NCI-H82 treated with DMSO at 0.1 percent for 48 hours (cell line): ENCODE data around the gene LRRK1.
A peak's percentile ranks its signal among the peaks of the same experiment; 100 is the strongest.

Experiments
- DNase-seq: peaks from one replicate; lab custom pipeline; 2025; ENCODE audit not compliant: unreplicated experiment; lab: John Stamatoyannopoulos, UW

LRRK1 gene, protein sequence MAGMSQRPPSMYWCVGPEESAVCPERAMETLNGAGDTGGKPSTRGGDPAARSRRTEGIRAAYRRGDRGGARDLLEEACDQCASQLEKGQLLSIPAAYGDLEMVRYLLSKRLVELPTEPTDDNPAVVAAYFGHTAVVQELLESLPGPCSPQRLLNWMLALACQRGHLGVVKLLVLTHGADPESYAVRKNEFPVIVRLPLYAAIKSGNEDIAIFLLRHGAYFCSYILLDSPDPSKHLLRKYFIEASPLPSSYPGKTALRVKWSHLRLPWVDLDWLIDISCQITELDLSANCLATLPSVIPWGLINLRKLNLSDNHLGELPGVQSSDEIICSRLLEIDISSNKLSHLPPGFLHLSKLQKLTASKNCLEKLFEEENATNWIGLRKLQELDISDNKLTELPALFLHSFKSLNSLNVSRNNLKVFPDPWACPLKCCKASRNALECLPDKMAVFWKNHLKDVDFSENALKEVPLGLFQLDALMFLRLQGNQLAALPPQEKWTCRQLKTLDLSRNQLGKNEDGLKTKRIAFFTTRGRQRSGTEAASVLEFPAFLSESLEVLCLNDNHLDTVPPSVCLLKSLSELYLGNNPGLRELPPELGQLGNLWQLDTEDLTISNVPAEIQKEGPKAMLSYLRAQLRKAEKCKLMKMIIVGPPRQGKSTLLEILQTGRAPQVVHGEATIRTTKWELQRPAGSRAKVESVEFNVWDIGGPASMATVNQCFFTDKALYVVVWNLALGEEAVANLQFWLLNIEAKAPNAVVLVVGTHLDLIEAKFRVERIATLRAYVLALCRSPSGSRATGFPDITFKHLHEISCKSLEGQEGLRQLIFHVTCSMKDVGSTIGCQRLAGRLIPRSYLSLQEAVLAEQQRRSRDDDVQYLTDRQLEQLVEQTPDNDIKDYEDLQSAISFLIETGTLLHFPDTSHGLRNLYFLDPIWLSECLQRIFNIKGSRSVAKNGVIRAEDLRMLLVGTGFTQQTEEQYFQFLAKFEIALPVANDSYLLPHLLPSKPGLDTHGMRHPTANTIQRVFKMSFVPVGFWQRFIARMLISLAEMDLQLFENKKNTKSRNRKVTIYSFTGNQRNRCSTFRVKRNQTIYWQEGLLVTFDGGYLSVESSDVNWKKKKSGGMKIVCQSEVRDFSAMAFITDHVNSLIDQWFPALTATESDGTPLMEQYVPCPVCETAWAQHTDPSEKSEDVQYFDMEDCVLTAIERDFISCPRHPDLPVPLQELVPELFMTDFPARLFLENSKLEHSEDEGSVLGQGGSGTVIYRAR (N-terminal part only)

DNA sequence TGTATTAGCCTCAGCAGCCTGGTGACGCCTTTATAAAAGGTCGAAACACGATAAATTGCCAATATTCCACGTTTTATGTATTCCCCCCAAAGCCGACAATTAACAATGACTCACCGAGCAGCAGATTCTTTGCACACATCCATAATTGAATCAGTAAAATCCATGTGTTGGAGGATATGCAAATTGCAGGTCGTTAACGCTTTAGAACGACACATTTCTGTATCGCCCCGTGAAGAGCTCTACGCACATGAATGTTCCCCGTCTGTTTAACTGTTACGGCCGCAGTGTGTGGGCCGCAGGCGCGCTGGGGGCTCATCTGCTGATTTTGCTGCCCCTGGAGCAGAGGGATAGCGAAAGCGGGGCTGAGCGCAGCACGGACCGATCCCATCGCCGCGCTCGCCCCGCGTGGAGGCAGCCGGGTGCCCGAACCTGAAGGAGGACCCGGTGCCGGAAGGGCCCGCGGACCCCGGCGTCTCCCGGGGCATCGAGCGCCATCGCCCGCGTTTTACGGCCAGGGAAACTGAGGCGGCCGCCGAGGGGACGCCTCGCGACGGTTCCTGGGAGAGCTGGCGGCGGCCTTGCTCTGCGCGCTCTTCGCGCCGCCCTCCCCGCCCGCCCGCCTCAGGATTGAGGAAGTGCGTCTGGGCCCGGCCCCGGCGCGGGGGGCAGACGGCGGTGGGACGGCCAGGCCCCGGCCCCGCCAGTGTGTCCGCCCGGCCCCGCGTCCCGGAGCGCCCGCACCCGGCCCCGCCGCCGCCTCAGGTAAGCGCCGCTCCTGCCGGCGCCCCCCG is at the start of gene LRRK1:
Gene LRRK1 (plus strand): TSS at position 668 of the 791 bp plus-strand sequence. CDS start 5,276 bp downstream, outside the sequence.
- DNase-seq: no peak

DNA sequence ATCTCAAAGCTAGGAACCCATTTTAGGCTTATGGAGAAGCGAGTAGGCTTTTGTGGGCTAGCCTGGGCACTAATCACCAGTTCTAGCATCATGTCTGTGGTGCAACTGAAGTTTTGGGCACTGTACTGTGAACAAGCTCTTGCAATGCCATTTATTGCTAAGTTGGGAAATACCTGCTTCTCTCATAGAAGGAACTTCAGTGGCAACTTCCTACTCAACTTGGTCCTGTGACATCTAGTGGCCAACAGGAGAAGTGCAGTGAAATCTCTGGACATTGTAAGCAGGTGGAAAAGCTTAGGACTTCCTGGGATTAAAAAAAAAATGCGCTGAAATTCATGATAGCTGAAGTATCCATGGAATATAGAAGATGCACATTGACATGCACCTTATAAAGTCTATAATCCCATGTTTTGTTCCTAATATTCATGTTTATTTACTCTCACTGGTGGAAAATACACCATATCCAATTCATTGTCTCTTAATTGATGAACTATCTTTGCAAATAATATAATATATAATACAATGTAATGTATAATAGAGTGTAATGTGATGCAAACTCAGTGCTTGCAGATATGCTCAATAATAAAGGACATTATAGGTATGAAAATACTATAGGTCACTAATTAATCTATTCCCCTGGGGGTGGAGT is 46.0 kb upstream of the LRRK1 start:
- DNase-seq: peak; percentile 57

DNA sequence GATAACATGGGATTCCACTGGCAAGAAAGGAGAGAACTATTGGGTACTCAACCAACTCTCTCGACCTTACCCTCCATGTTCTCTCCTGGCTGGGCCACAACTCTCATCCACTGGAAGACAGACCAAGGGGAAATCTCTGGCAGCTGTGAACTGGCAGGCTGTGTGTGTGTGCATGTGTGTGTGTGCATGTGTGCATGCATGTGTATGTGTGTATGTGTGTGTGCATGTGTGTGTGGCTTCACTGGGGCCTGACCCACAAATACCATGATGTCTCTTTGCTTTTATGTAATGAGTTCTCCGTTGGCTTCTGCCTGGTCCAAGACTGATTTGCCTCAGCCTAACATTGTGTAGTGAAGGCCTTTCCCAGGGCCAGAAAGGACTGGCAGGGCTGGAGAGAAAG is 43.7 kb upstream of the LRRK1 start:
- DNase-seq: no peak

DNA sequence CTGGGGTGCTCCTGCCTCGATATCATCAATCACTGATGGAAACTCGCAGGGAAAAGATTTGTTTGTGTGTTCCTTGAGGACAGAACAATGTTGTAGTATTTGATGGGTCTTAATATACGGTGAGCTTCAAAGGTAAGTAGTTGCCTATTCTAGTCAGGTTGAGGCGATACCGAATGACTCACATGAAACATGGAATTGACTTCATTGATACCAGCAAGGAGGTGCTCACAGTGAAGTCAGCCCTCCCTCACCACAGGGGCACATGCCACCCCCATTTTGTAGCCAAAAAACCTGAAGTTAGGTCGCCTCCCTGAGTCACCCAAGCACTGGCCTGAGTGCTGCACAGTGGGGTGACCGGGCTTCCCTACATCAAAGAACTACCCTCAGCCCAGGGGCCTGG is 43.2 kb upstream of the LRRK1 start:
- DNase-seq: no peak

DNA sequence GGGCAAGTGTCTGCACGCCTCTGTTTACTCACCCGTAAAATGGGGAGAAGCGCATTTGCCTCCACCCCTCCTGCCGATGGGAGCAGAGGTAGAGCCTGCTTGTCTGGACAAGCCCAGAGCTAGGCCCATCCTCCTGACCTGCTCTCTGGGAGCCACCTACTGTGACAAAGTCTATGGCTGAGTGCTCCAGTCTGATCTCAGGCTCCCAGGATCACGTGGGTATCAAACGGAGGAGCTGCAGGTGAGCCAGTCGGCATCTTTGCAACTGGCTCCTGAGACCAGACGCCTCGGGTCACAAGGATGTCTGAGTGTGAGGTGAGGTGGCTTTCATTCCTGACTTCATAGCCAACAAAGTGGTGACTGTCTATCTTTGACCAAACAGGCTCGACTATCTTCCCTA is 41.6 kb upstream of the LRRK1 start:
- DNase-seq: no peak

DNA sequence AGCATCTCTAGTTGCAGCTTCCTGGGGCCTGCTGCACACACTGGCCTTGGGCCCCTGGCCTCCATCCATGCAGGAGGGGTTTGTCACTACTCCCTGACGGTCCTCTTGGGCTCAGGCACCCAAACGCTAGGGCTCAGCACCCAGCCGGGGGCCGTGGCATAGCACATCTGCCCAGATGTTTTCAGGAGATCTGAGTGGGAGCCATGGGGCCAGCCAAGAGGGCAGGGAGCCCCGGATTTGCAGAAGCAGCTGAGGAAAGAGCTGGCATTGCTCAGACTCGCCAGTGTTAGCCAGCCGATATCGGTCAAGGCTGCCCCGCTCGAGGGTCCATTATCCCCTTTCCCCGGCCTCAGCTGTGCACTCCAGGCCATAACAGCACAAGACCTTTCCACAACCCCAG is 41.0 kb upstream of the LRRK1 start:
- DNase-seq: no peak

DNA sequence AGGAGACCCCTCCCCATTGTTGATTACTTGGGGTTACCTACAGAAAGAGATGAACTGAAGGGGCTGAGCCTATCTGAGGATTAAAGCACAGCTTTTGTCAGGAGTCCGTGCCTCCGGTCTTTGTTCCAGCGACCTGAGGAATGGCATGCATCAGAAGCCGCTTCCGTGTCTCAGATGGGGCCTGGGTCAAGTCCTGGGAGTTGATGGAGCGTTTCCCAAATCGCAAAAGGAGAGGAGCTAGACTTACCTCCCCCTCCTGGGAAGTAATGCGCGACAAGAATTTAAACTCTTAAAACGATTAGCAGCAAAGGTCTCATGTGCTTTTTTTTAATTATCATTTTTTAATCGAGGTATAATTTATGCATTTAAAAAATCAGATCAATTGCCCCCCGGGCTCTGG is 40.5 kb upstream of the LRRK1 start:
- no peak for DNase-seq

DNA sequence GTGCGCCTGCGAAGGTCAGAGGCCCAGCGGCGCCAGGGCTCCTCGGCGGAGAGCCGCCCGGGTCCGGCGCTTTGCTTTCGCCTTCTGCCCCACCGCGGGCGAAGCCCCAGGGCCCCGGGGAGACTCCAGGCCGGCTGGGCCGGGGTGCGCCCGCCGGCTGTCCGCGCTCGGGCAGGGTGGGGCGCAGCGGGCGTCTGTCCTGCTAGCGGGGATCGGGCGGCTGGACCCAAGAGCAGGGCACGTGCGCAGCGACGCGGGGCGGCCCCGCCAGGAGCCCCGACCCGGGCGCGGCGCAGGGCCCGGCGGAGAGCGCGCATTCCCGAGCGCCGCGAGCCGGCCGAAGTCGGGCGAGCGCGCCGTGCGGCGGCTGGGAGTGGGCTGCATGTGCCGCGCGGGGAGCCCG is 40.1 kb upstream of the LRRK1 start:
- no peak for DNase-seq

DNA sequence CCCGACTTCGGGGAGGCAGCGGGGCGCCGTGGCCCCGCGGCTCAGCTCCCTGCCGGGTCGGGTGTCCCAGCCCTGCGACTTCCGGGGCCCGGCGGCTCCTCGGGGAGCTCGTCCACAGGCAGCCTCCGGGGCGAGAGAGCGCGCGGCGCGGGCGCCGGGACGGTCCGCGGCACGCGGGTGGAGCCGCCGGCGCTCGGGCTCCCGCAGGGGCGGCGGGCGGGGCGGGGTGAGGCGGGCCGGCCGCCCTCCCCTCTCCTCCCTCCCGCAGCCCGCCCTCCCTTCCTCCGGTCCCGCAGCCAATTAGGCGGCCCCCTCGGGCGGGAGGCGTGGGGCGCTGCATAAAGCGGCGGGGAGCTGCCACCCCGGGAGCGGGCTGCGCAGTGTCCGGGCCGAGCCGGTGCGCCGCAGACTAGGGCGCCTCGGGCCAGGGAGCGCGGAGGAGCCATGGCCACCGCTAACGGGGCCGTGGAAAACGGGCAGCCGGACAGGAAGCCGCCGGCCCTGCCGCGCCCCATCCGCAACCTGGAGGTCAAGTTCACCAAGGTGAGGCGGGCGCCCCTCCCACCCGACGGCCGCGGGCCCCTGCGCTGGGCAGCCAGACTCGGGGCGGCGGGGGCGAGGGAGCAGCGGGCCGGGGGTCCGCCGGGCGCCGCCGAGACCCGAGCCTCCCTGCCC is 39.6 kb upstream of the LRRK1 start, which contains the start of gene ALDH1A3:
Gene ALDH1A3 (plus strand): TSS at position 368 of the 675 bp plus-strand sequence. CDS start 77 bp downstream, at position 445.
- DNase-seq: no peak

DNA sequence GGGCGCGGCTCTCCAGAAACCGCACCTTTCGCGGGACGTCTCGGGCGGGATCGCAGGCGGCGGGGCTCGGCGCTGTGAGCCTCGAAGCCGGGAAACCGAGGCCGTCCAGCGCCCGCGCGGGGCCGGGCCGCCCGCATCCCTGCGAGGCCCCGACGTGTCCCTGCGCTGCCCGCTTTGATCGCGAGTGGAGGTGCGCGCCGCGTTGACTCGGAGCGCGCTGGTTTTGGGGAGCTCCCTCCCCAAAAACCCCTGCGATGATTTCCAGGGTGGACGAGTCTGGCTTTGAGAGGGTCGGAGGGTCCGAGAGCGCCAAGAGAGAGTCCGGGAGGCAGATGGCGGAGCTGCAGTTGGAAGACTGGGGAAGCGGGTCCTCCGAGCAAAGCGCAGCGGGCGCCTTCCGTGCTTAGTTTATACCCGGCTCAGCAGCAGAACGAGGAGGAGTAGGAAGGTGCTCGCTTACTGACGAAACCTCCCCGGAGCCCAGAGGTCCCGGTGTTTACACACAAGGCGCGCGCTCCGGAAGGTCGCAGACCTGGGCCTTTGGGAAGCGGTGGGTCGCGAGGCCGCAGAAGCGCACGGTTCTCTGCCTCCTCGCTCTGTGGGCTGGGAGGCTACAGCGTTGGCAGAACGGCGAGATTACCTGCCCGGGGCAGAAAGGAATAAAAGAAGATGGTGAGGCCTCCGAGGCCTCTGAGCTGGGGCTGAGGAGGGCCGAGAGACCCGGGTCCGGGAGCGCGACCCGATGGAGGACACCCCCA is 38.8 kb upstream of the LRRK1 start:
- no peak for DNase-seq

DNA sequence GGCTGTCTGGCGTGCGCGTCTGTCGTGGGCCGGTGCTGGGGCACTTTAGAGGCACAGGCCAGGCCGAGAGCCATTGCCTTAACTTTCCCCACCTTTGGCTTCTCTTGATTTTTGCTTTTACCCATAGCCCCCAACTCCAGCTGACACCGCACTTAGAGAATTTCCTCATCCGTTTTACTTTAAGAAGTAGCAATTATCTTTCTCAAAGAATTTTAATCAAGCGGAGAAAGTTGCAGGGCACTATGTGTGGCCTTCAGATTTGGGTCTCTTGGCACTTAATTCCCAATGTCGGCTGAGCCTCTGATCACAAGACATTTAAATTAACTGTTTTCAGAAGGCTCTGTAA is 38.3 kb upstream of the LRRK1 start:
- no peak for DNase-seq

DNA sequence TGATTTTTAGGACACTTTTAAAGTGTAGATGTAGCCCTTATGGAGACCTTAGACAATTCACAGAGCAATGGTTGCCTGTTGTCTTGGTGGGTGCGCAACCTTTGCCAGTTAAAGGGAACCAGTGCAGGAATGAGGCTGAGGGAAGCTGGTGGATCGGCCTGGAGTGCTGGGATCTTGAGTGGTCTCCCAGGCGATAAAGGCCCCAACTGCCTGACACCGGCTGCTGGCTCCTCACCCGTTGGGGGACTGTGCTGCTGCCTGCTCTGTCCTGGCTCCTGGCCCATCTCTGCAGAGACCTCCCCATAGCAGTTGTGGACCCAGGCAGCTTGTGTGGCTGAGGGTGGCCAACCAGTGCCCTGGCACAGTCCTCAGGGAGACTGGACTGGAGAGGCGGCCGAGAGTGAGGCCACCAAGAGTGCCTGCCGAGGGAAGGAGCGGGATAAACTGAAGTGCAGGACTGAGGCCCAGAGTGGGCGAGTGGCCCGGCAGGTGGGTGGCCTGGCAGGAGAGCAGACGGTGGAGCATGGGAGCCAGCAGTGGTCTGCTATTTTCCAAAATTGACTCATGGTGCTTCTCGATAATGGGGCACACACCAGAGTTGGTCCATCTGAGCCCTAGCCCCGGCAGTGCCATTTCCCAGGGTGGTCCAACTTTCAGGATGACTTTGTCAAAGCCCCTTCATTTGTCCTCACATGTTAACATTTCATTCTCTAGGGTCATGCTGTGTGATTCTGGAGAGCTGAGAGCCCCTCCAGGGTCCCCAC is 37.4 kb upstream of the LRRK1 start:
- DNase-seq: no peak

DNA sequence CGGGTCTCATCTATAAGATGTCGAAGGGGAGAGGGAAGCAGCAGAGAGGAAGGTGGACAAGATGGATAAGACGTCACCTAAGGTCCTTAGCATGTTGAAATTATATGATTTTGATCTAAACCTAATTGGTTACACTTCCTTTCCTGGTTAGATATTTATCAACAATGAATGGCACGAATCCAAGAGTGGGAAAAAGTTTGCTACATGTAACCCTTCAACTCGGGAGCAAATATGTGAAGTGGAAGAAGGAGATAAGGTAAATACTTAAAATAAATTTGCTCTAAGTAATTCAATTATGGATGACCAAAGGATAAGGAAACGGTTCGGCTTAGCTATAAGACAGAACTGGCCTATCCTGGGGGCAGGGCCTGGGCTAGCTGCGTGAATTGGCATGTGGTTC is 34.0 kb upstream of the LRRK1 start:
- no peak for DNase-seq

DNA sequence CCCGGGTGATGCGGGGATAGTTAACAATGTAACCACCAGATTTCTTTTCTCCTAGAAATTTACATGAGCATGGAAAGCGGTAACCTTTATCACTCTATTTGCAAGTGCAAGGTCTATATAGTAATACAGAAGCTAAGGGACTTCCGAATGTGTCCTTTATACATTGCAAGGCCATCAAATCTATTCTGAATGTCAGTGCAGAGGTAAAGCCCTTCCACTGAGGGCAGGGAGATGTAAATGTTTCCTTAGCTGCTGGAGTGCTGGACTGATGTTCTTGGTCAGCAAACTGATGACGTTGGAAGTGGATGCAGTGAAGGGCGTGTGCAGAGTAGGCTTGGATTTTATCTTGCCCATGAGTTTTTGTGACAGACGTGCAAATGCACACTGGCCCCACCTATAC is 33.3 kb upstream of the LRRK1 start:
- DNase-seq: no peak

DNA sequence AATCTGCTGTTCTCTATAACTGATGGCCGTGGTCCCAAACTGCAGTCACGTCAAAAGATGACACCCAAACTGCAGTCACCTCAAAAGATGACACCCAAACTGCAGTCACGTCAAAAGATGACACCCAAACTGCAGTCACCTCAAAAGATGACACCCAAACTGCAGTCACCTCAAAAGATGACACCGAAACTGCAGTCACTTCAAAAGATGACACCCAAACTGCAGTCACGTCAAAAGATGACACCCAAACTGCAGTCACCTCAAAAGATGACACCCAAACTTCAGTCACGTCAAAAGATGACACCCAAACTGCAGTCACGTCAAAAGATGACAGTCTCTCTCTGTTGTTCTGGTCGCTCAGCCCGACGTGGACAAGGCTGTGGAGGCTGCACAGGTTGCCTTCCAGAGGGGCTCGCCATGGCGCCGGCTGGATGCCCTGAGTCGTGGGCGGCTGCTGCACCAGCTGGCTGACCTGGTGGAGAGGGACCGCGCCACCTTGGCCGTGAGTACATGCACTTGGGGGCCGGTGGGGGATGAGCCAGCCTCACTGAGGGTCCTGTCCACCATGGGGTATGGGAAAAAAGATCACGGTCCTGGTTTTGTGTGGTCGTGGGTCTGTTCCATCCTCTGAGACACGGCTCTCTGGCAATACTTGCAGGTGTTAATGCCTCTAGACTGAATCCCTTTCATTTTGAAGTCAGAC is 31.8 kb upstream of the LRRK1 start:
- DNase-seq: no peak

DNA sequence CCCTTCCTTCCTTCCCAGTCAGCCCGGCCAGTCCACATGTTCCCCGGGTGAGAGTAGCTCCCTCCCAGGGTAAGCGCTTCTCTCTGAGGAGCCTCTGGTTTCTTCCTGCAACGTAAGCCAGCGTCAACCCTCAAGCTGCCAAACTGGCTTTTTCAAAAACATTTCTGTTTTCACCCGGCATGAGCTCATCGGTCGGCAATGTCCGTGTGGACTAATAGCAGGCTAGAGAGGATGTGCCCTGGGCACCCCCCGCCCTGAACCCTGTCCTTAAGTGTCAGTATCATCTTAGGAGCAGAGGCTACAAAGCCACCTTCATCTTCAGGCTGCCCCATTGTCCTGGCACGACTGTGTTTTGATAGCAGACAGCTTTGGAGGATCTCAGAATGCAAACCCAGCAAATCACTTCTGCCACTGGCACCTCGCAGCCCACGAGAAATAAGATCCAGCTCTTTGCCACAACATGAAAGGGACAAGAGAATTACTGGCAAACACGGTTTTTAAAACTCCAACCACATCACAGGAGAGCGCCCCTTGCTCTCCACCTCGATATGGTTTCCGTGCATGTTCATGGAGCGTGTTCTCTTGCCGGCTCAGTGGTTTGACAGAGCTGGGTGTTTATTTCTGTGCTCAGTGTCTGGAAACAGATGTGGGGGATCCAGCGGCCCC is 29.6 kb upstream of the LRRK1 start:
- DNase-seq: no peak
